Karpas-422 (cell line): Measurements from ENCODE around the gene GABRR2. TPM values are rescaled to one million over a fixed set of nuclear protein-coding genes. Genes with fewer than 3 reads are reported as not detected.
"Not testable (repeated sequence)": the region's sequence is repeated elsewhere in the genome, so short reads cannot be mapped to it uniquely, and the experiment has no call there.

ENCODE experiments used
- DNase-seq: peaks from one replicate; pipeline ENCODE4 v3.0.0-alpha.2; 2015
- H2AFZ ChIP-seq: fragments of 200-600 bp; sonication (generic); 2 replicates; pipeline ENCODE4 v1.6.1; 2014; ENCODE audit warnings: antibody characterized with exemption, low read length, mixed read lengths
- H3K27ac ChIP-seq: fragments of 200-600 bp; sonication (generic); 2 replicates; pipeline ENCODE4 v1.5.1; 2014; ENCODE audit warnings: mild to moderate bottlenecking, low read length, moderate library complexity
- H3K27me3 ChIP-seq: fragments of 200-600 bp; sonication (generic); 2 replicates; pipeline ENCODE4 v1.6.1; 2014; ENCODE audit warnings: low read length, mixed read lengths
- H3K36me3 ChIP-seq: fragments of 200-600 bp; sonication (generic); 2 replicates; pipeline ENCODE4 v1.6.1; 2014; ENCODE audit warnings: low read length, mixed read lengths; ENCODE audit not compliant: insufficient read depth
- H3K4me1 ChIP-seq: fragments of 200-600 bp; sonication (generic); 2 replicates; pipeline ENCODE4 v1.6.1; 2014; ENCODE audit warnings: mild to moderate bottlenecking, low read length, mixed read lengths
- H3K4me2 ChIP-seq: fragments of 200-600 bp; sonication (generic); 2 replicates; pipeline ENCODE4 v1.6.1; 2014; ENCODE audit warnings: low read length, low read depth, mild to moderate bottlenecking; ENCODE audit not compliant: poor library complexity, severe bottlenecking
- H3K4me3 ChIP-seq: fragments of 200-600 bp; sonication (generic); 2 replicates; pipeline ENCODE4 v1.5.1; 2014; ENCODE audit warnings: mild to moderate bottlenecking, antibody characterized with exemption, low read length, mixed read lengths
- H3K79me2 ChIP-seq: fragments of 200-600 bp; sonication (generic); 2 replicates; pipeline ENCODE4 v1.6.1; 2014; ENCODE audit warnings: mild to moderate bottlenecking, low read length, mixed read lengths
- H3K9ac ChIP-seq: fragments of 200-600 bp; sonication (generic); 2 replicates; pipeline ENCODE4 v1.6.0; 2014; ENCODE audit warnings: low read length
- H3K9me2 ChIP-seq: fragments of 200-600 bp; sonication (generic), shearing (Covaris generic); replicated peaks from 2 replicates; pipeline ENCODE4 v1.6.0; 2014; ENCODE audit warnings: mild to moderate bottlenecking, low read length, moderate library complexity; ENCODE audit not compliant: insufficient read depth
- H3K9me3 ChIP-seq: fragments of 300-700, 200-600 bp; sonication (generic); 2 replicates; pipeline ENCODE4 v1.6.1; 2014; ENCODE audit warnings: low read length, mixed read lengths
- H4K20me1 ChIP-seq: fragments of 200-600 bp; sonication (generic); 2 replicates; pipeline ENCODE4 v1.6.1; 2014; ENCODE audit warnings: mild to moderate bottlenecking, antibody characterized with exemption, low read length, low read depth; ENCODE audit not compliant: insufficient read depth
- total RNA-seq: library from RNA; depleted of rRNA; stranded (reverse); fragments of >200 nt; shearing (Covaris generic); gene quantifications from 2 replicates; pipeline ENCODE4 v1.2.3, GENCODE V29; 2014; ENCODE audit warnings: low replicate concordance

GABRR2 gene
- total RNA-seq, 1 experiment from 2014 or later = 0.22 TPM

DNA sequence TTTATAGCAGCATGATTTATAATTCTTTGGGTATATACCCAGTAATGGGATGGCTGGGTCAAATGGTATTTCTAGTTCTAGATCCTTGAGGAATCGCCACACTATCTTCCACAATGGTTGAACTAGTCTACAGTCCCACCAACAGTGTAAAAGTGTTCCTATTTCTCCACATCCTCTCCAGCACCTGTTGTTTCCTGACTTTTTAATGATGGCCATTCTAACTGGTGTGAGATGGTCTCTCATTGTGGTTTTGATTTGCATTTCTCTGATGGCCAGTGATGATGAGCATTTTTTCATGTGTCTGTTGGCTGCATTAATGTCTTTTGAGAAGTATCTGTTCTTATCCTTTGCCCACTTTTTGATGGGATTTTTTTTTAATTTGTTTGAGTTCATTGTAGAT is 20.0 kb downstream of the GABRR2 start:
- H3K4me1 ChIP-seq = not testable (repeated sequence)

DNA sequence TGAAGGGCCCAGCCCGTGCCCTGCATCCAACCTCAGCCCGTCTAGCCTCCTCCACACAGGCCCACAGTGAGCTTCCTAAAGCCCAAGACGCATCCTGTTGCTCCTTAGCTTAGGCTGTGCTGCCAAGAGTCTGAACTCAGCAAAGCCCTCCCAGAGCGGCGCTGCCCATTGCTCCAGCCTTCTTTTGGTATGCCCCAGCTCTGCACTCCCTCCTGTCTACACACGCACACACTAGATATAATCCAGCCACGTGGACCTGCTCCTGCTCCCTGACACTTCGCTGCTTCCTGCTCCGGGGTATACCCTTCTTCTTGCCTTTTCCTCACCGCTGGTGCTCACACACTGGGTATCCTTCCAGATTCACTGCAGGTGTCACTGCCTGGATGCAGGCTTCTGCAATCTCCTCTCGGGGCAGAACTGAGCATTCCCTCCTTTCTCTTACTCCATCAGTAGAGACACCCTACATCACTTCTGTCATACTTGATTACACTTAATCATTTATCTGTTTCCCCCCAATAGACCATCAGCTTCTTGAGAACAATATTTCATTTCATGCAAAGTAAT is 23.8 kb downstream of the GABRR2 start:
- H3K4me3 ChIP-seq = no peak overlapping the region
- H3K79me2 ChIP-seq = no peaks in the 10 kb centered on the region
- H3K9me3 ChIP-seq = no peaks in the 10 kb centered on the region
- no peak overlapping the region for H3K4me2 ChIP-seq
- H3K27me3 ChIP-seq = no peaks in the 10 kb centered on the region
- DNase-seq = no peak
- H3K27ac ChIP-seq = no peak overlapping the region
- no peaks in the 10 kb centered on the region for H3K9me2 ChIP-seq
- H3K4me1 ChIP-seq = no peaks in the 10 kb centered on the region
- no peaks in the 10 kb centered on the region for H4K20me1 ChIP-seq
- no peak overlapping the region for H2AFZ ChIP-seq
- no peaks in the 10 kb centered on the region for H3K36me3 ChIP-seq
- no peak overlapping the region for H3K9ac ChIP-seq

More for the DNA sequence above, 20.0 kb downstream of the GABRR2 start:
- not testable (repeated sequence) for DNase-seq, H3K9me2 ChIP-seq, H3K27ac ChIP-seq, H4K20me1 ChIP-seq, H3K9me3 ChIP-seq, H3K9ac ChIP-seq, H3K27me3 ChIP-seq, H3K4me3 ChIP-seq, H3K36me3 ChIP-seq, H2AFZ ChIP-seq, H3K79me2 ChIP-seq, H3K4me2 ChIP-seq

GRCh38 chr6:89290401-89291155 is 24.5 kb downstream of the GABRR2 start:
- Histone ChIP-seq H3K27me3 (no peaks in the 10 kb centered on the region), H2AFZ (no peak overlapping the region), H3K27ac (no peak overlapping the region), H3K9me2 (no peaks in the 10 kb centered on the region), H3K4me1 (no peaks in the 10 kb centered on the region), H3K4me3 (no peak overlapping the region), H3K79me2 (no peaks in the 10 kb centered on the region), H3K9ac (no peak overlapping the region), H3K9me3 (no peaks in the 10 kb centered on the region), H3K36me3 (no peaks in the 10 kb centered on the region), H4K20me1 (no peaks in the 10 kb centered on the region), H3K4me2 (no peak overlapping the region)
- no peak for DNase-seq

GRCh38 chr6:89289710-89290109 is 25.4 kb downstream of the GABRR2 start:
- H3K36me3 ChIP-seq = no peaks in the 10 kb centered on the region

GRCh38 chr6:89287351-89288028 is 27.6 kb downstream of the GABRR2 start:
- Histone ChIP-seq H3K9me3 (no peaks in the 10 kb centered on the region), H3K27me3 (no peaks in the 10 kb centered on the region), H3K36me3 (no peaks in the 10 kb centered on the region), H2AFZ (no peak overlapping the region), H4K20me1 (no peaks in the 10 kb centered on the region), H3K27ac (no peak overlapping the region), H3K4me2 (no peak overlapping the region), H3K4me1 (no peaks in the 10 kb centered on the region), H3K9me2 (no peaks in the 10 kb centered on the region), H3K79me2 (no peaks in the 10 kb centered on the region), H3K9ac (no peak overlapping the region), H3K4me3 (no peak overlapping the region)
- DNase-seq = no peak

More at GRCh38 chr6:89289710-89290109, 25.4 kb downstream of the GABRR2 start:
- Histone ChIP-seq H3K27ac (no peak overlapping the region), H3K9me2 (no peaks in the 10 kb centered on the region), H3K27me3 (no peaks in the 10 kb centered on the region), H3K9me3 (no peaks in the 10 kb centered on the region), H3K79me2 (no peaks in the 10 kb centered on the region), H2AFZ (no peak overlapping the region), H4K20me1 (no peaks in the 10 kb centered on the region), H3K9ac (no peak overlapping the region), H3K4me2 (no peak overlapping the region), H3K4me1 (no peaks in the 10 kb centered on the region), H3K4me3 (no peak overlapping the region)
- DNase-seq = no peak

- Histone ChIP-seq H3K4me2 (no peak overlapping the region), H3K9ac (no peak overlapping the region), H3K79me2 (no peaks in the 10 kb centered on the region), H3K9me2 (no peaks in the 10 kb centered on the region), H3K27me3 (no peaks in the 10 kb centered on the region), H3K4me1 (0 out of 2 replicates have a peak, but pooled peaks cover 4% of the 10 kb centered on the region), H3K9me3 (no peaks in the 10 kb centered on the region), H3K27ac (no peak overlapping the region), H2AFZ (no peak overlapping the region), H4K20me1 (no peaks in the 10 kb centered on the region), H3K4me3 (no peak overlapping the region), H3K36me3 (no peaks in the 10 kb centered on the region)
- DNase-seq = no peak
Measured at GRCh38 chr6:89286516-89286915, 28.6 kb downstream of the GABRR2 start.

GRCh38 chr6:89284963-89285735 is 29.9 kb downstream of the GABRR2 start:
- Histone ChIP-seq H4K20me1 (no peaks in the 10 kb centered on the region), H3K79me2 (no peaks in the 10 kb centered on the region), H3K9ac (no peak overlapping the region), H3K9me3 (no peaks in the 10 kb centered on the region), H3K27ac (no peak overlapping the region), H3K36me3 (no peaks in the 10 kb centered on the region), H3K4me1 (0 out of 2 replicates have a peak, but pooled peaks cover 4% of the 10 kb centered on the region), H3K27me3 (no peaks in the 10 kb centered on the region), H3K4me2 (no peak overlapping the region), H2AFZ (no peak overlapping the region), H3K9me2 (no peaks in the 10 kb centered on the region), H3K4me3 (no peak overlapping the region)
- no peak for DNase-seq

GRCh38 chr6:89284081-89284480 is 31.0 kb downstream of the GABRR2 start:
- Histone ChIP-seq H3K4me1 (0 out of 2 replicates have a peak, but pooled peaks cover 4% of the 10 kb centered on the region), H4K20me1 (no peaks in the 10 kb centered on the region), H3K9me2 (no peaks in the 10 kb centered on the region), H3K79me2 (no peaks in the 10 kb centered on the region), H3K36me3 (no peaks in the 10 kb centered on the region), H3K4me3 (no peak overlapping the region), H3K27ac (no peak overlapping the region), H2AFZ (no peak overlapping the region), H3K4me2 (no peak overlapping the region), H3K27me3 (no peaks in the 10 kb centered on the region), H3K9ac (no peak overlapping the region), H3K9me3 (no peaks in the 10 kb centered on the region)
- no peak for DNase-seq
